Smooth muscle cell (in vitro differentiated cells): ENCODE data around the gene SDK1. TPM values are rescaled to one million over a fixed set of nuclear protein-coding genes. Genes with fewer than 3 reads are reported as not detected.
"Not testable (repeated sequence)": the region's sequence is repeated elsewhere in the genome, so short reads cannot be mapped to it uniquely, and the experiment has no call there.

Experiments used
- DNase-seq: peaks from one replicate; lab custom pipeline; 2025; ENCODE audit not compliant: unreplicated experiment; lab: John Stamatoyannopoulos, UW
- H2AFZ ChIP-seq: fragments of 200-600 bp; sonication (generic); 2 replicates; pipeline ENCODE4 v1.6.0; 2016; ENCODE audit warnings: antibody characterized with exemption, low read depth, mild to moderate bottlenecking
- H3F3A ChIP-seq: fragments of 200-600 bp; sonication (generic); 2 replicates; pipeline ENCODE4 v1.6.0; 2017; ENCODE audit warnings: antibody characterized with exemption, low read depth
- H3K27ac ChIP-seq: fragments of 200-600 bp; sonication (generic); 2 replicates; pipeline ENCODE4 v1.5.1; 2016; ENCODE audit warnings: low read depth, mild to moderate bottlenecking
- H3K27me3 ChIP-seq: fragments of 200-600 bp; sonication (generic); 2 replicates; pipeline ENCODE4 v1.6.1; 2016; ENCODE audit warnings: low read depth, mild to moderate bottlenecking
- H3K36me3 ChIP-seq: fragments of 200-600 bp; sonication (generic); 2 replicates; pipeline ENCODE4 v1.5.1; 2016; ENCODE audit warnings: low read depth
- H3K4me1 ChIP-seq: fragments of 200-600 bp; sonication (generic); 2 replicates; pipeline ENCODE4 v1.5.1; 2016; ENCODE audit warnings: low read depth
- H3K4me2 ChIP-seq: fragments of 200-600 bp; sonication (generic); 2 replicates; pipeline ENCODE4 v1.6.0; 2016; ENCODE audit warnings: mild to moderate bottlenecking
- H3K4me3 ChIP-seq: fragments of 200-600 bp; sonication (generic); 2 replicates; pipeline ENCODE4 v1.5.1; 2016; ENCODE audit warnings: mild to moderate bottlenecking
- H3K79me2 ChIP-seq: fragments of 200-600 bp; sonication (generic); 2 replicates; pipeline ENCODE4 v1.6.0; 2016; ENCODE audit warnings: low read depth, mild to moderate bottlenecking
- H3K9ac ChIP-seq: fragments of 200-600 bp; sonication (generic); 2 replicates; pipeline ENCODE4 v1.6.0; 2016; ENCODE audit warnings: low read depth
- H3K9me3 ChIP-seq: fragments of 200-600 bp; sonication (generic); replicated peaks from 2 replicates; pipeline ENCODE4 v1.5.1; 2016; ENCODE audit warnings: low read depth
- H4K20me1 ChIP-seq: fragments of 200-600 bp; sonication (generic); 2 replicates; pipeline ENCODE4 v1.6.0; 2016; ENCODE audit warnings: low read depth
- CTCF ChIP-seq: fragments of 200-600 bp; sonication (generic); IDR thresholded peaks from 2 replicates; pipeline ENCODE4 v1.5.1; 2017; ENCODE audit warnings: borderline replicate concordance, mild to moderate bottlenecking, antibody characterized with exemption; ENCODE audit not compliant: insufficient read depth, poor library complexity, severe bottlenecking
- WGBS: methylation state at CpG from one replicate; pipeline ENCODE4 v1.1.7; 2016; ENCODE audit warnings: low lambda C conversion rate; 5-methylcytosine and 5-hydroxymethylcytosine counted together
- polyA plus RNA-seq: library from polyadenylated mRNA; unstranded; fragments of >200 nt; fragmentation: Nextera tagmentation; extraction: Ambion mirVana; gene quantifications from 2 replicates; pipeline ENCODE4 v1.2.1, GENCODE V29; 2016
- total RNA-seq: library from RNA; depleted of rRNA; stranded (reverse); fragments of >200 nt; gene quantifications from 2 replicates; pipeline ENCODE4 v1.2.3, GENCODE V29; 2014

The SDK1 gene
- total and polyA plus RNA-seq, 2 experiments from 2014 or later = 1.1 to 2.5 TPM

GRCh38 chr7:3705258-3705657 lies 404.2 kb downstream of the SDK1 start:
- Histone ChIP-seq H3K9ac (no peak overlapping the region), H2AFZ (no peak overlapping the region), H3K27me3 (no peaks in the 10 kb centered on the region), H3K4me3 (no peak overlapping the region), H3K36me3 (no peaks in the 10 kb centered on the region), H3K27ac (no peak overlapping the region), H3K4me2 (no peak overlapping the region), H3F3A (no peaks in the 10 kb centered on the region), H3K4me1 (no peaks in the 10 kb centered on the region), H3K79me2 (no peaks in the 10 kb centered on the region), H4K20me1 (no peaks in the 10 kb centered on the region), H3K9me3 (peaks cover 6% of the 10 kb centered on the region)
- no peak for DNase-seq
- TF ChIP-seq CTCF = no peak
- WGBS = 100% methylated on average over 1 of the region's 1 CpG

- not testable (repeated sequence) for H3K27me3 ChIP-seq, H3K9ac ChIP-seq, DNase-seq, H3K4me2 ChIP-seq, H3K36me3 ChIP-seq, H3K9me3 ChIP-seq, H3K27ac ChIP-seq, H3K4me1 ChIP-seq, H2AFZ ChIP-seq, H3F3A ChIP-seq, H4K20me1 ChIP-seq, H3K4me3 ChIP-seq, H3K79me2 ChIP-seq
- WGBS = 93% methylated on average over 2 of the region's 2 CpGs
Measured at GRCh38 chr7:3706091-3706490, 405.0 kb downstream of the SDK1 start.

- Histone ChIP-seq H3K9me3 (no peaks in the 10 kb centered on the region), H2AFZ (no peak overlapping the region), H3K4me2 (no peak overlapping the region), H3K79me2 (no peaks in the 10 kb centered on the region), H3K9ac (no peak overlapping the region), H3F3A (no peaks in the 10 kb centered on the region), H3K27ac (no peak overlapping the region), H3K4me1 (no peaks in the 10 kb centered on the region), H3K36me3 (no peaks in the 10 kb centered on the region), H4K20me1 (no peaks in the 10 kb centered on the region), H3K4me3 (no peak overlapping the region), H3K27me3 (no peaks in the 10 kb centered on the region)
- DNase-seq = no peak
- 81% methylated on average over 1 of the region's 1 CpG for WGBS
- TF ChIP-seq CTCF = no peak
Measured at GRCh38 chr7:3710122-3710521, 409.1 kb downstream of the SDK1 start.

GRCh38 chr7:3710531-3710930 lies 409.5 kb downstream of the SDK1 start:
- no peak for TF ChIP-seq CTCF
- DNase-seq = no peak
- Histone ChIP-seq H3K4me2 (no peak overlapping the region), H3K36me3 (no peaks in the 10 kb centered on the region), H3K9ac (no peak overlapping the region), H3K4me1 (no peaks in the 10 kb centered on the region), H3K27ac (no peak overlapping the region), H4K20me1 (no peaks in the 10 kb centered on the region), H3F3A (no peaks in the 10 kb centered on the region), H3K79me2 (no peaks in the 10 kb centered on the region), H3K4me3 (no peak overlapping the region), H3K27me3 (no peaks in the 10 kb centered on the region), H3K9me3 (no peaks in the 10 kb centered on the region), H2AFZ (no peak overlapping the region)
- 48% methylated on average over 5 of the region's 5 CpGs for WGBS
